ENCODE data around the gene MAGEA9B.

GRCh38 chrX:149630681-149631233 lies 43.5 kb upstream of the MAGEA9B start:
- peak; percentile 27 for TF ChIP-seq CTCF (conservative IDR thresholded peaks at IDR 0.05; ENCODE audit: low read depth, low read length)
- no peak for TF ChIP-seq MAZ (IDR thresholded peaks at IDR 0.05; ENCODE audit: borderline replicate concordance, low read depth, low read length)
- TF ChIP-seq RAD21 (IDR thresholded peaks at IDR 0.05; ENCODE audit: low read length), result no peak
- no peak for TF ChIP-seq CHD1 (IDR thresholded peaks at IDR 0.05; ENCODE audit: low read depth, low read length)
- no peak for TF ChIP-seq CEBPB (IDR thresholded peaks at IDR 0.05; ENCODE audit: low read depth, low read length)
- no peak for TF ChIP-seq SMC3 (IDR thresholded peaks at IDR 0.05; ENCODE audit: low read depth, low read length)
- no peak for TF ChIP-seq POLR2A (IDR thresholded peaks at IDR 0.05; ENCODE audit: low read depth, low read length)
- no peak for TF ChIP-seq ELK1 (IDR thresholded peaks at IDR 0.05; ENCODE audit: borderline replicate concordance, low read depth, low read length)
- TF ChIP-seq USF2 (IDR thresholded peaks at IDR 0.05; ENCODE audit: low read depth, low read length), result no peak
